ENCODE results near the gene CBLL1. TPM values are rescaled to one million over a fixed set of nuclear protein-coding genes. Genes with fewer than 3 reads are reported as not detected.
A peak's percentile ranks its signal among the peaks of the same experiment; 100 is the strongest.

The CBLL1 gene
- total RNA-seq, 1 donor from 2014 or later, result 23.8 TPM

DNA sequence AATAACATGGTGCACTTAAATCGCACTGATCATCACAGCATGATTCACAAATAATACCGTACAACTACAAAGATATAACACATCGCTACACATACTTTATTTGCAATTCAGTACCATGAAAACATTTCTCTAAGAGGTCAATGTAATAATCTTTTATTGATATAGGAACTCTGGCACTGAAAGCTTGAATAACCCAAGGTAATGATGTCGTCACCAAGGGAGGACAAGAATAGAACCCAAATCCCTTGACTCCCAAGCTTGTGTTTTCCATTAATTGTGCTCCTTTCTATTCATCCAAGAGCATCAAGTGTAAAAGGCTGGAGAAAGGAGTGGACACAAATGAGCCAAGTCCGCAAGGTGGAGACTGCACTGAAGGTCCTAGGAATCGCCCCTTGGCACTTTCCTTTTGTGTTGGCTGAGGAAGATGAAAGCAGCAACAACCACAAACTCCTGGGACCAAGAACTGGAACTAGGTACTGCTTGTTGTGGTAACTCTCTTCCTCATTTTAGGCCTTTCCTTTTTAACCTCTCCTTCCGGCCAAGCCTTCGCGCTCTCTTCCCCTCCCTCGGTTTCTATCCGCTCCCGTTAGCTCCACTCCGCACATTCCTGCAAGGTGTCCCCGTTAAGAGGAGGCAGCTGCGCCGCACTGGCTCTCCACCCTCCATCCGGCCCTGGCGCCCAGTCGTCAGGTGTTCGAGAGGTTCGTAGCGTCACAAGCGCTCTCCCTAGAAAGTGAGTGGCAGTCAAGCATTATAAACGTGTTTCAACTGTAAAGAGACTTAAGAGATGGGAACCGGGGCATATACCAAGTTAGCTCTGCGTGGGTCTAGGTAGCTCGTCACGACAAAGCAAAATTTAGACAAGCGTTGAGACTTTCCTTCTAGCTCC, 1.0 kb upstream of the CBLL1 start:
- no peak for DNase-seq (ENCODE audit: extremely low spot score, unreplicated experiment)
- no peaks in the 10 kb centered on the region for H3K9me3 Mint-ChIP-seq (ENCODE audit: unreplicated experiment)
- H3K36me3 Mint-ChIP-seq (ENCODE audit: unreplicated experiment), result no peaks in the 10 kb centered on the region
- peak overlapping the region; percentile 94 for H3K4me3 Mint-ChIP-seq (ENCODE audit: unreplicated experiment)
- peaks cover 36% of the 10 kb centered on the region for H3K4me1 Mint-ChIP-seq (ENCODE audit: unreplicated experiment)
- TF ChIP-seq CTCF (IDR thresholded peaks at IDR 0.05), result no peak
- H3K27ac Mint-ChIP-seq (ENCODE audit: unreplicated experiment), result peak overlapping the region; percentile 100
- H3K27me3 Mint-ChIP-seq (ENCODE audit: unreplicated experiment), result peaks cover 19% of the 10 kb centered on the region

- H3K4me3 Mint-ChIP-seq (ENCODE audit: unreplicated experiment), result peak overlapping the region; percentile 94
- no peak for DNase-seq (ENCODE audit: extremely low spot score, unreplicated experiment)
- no peaks in the 10 kb centered on the region for H3K9me3 Mint-ChIP-seq (ENCODE audit: unreplicated experiment)
- H3K36me3 Mint-ChIP-seq (ENCODE audit: unreplicated experiment), result peaks cover 2% of the 10 kb centered on the region
- peaks cover 39% of the 10 kb centered on the region for H3K4me1 Mint-ChIP-seq (ENCODE audit: unreplicated experiment)
- no peak for TF ChIP-seq CTCF (IDR thresholded peaks at IDR 0.05)
- peak overlapping the region; percentile 100 for H3K27ac Mint-ChIP-seq (ENCODE audit: unreplicated experiment)
- H3K27me3 Mint-ChIP-seq (ENCODE audit: unreplicated experiment), result peaks cover 14% of the 10 kb centered on the region
Observed at GRCh38 chr7:107744345-107744750, 406 bp downstream of the CBLL1 start.

- Mint-ChIP-seq H3K4me1 (ENCODE audit: unreplicated experiment) (peaks cover 39% of the 10 kb centered on the region), H3K9me3 (ENCODE audit: unreplicated experiment) (no peaks in the 10 kb centered on the region), H3K4me3 (ENCODE audit: unreplicated experiment) (peak overlapping the region; percentile 94), H3K27me3 (ENCODE audit: unreplicated experiment) (peaks cover 2% of the 10 kb centered on the region), H3K36me3 (ENCODE audit: unreplicated experiment) (peaks cover 11% of the 10 kb centered on the region), H3K27ac (ENCODE audit: unreplicated experiment) (no peak overlapping the region)
- DNase-seq (ENCODE audit: extremely low spot score, unreplicated experiment), result no peak
- TF ChIP-seq CTCF (IDR thresholded peaks at IDR 0.05), result no peak
Observed at GRCh38 chr7:107746006-107746405, 2.1 kb downstream of the CBLL1 start.

DNA sequence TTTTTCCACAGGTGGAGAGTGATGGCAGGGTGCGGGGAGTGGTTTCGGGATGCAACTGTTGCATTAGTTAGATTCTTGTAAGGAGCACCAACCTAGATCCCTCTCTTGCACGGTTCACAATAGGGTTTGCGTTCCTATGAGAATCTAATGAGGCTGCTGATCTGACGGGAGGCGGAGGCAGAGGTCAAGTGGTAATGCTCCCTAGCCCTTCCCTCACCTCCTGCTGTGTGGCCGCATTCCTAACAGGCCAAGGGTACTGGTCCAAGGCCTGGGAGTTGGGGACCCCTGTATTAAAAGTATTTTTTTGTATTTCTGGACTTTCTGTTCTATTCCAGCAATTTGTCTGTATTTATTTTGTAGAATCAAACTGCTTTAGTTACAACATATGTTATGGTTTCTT, 7.2 kb downstream of the CBLL1 start:
- Mint-ChIP-seq H3K27me3 (ENCODE audit: unreplicated experiment) (no peaks in the 10 kb centered on the region), H3K36me3 (ENCODE audit: unreplicated experiment) (peaks cover 42% of the 10 kb centered on the region), H3K9me3 (ENCODE audit: unreplicated experiment) (no peaks in the 10 kb centered on the region), H3K27ac (ENCODE audit: unreplicated experiment) (no peak overlapping the region), H3K4me3 (ENCODE audit: unreplicated experiment) (no peak overlapping the region), H3K4me1 (ENCODE audit: unreplicated experiment) (peaks cover 9% of the 10 kb centered on the region)
- no peak for DNase-seq (ENCODE audit: extremely low spot score, unreplicated experiment)
- no peak for TF ChIP-seq CTCF (IDR thresholded peaks at IDR 0.05)

- H3K36me3 Mint-ChIP-seq (ENCODE audit: unreplicated experiment), result peaks cover 61% of the 10 kb centered on the region
- peak; percentile 14 for TF ChIP-seq CTCF (IDR thresholded peaks at IDR 0.05)
- no peak overlapping the region for H3K4me3 Mint-ChIP-seq (ENCODE audit: unreplicated experiment)
- no peaks in the 10 kb centered on the region for H3K9me3 Mint-ChIP-seq (ENCODE audit: unreplicated experiment)
- H3K27ac Mint-ChIP-seq (ENCODE audit: unreplicated experiment), result no peak overlapping the region
- no peaks in the 10 kb centered on the region for H3K27me3 Mint-ChIP-seq (ENCODE audit: unreplicated experiment)
- H3K4me1 Mint-ChIP-seq (ENCODE audit: unreplicated experiment), result no peaks in the 10 kb centered on the region
- no peak for DNase-seq (ENCODE audit: extremely low spot score, unreplicated experiment)
Observed at GRCh38 chr7:107754642-107755041, 10.7 kb downstream of the CBLL1 start.

Measured in osteocyte (in vitro differentiated cells).